GM23248 (cell line): ENCODE results near the gene PTOV1.

Experiments
- EZH2 ChIP-seq: fragments of 200-600 bp; sonication (generic); IDR thresholded peaks from 2 replicates; pipeline ENCODE4 v1.6.1; 2018; ENCODE audit warnings: antibody characterized with exemption, mild to moderate bottlenecking; ENCODE audit not compliant: insufficient read depth, poor library complexity, severe bottlenecking
- EZH2phosphoT487 ChIP-seq: fragments of 200-600 bp; sonication (generic); IDR thresholded peaks from 2 replicates; pipeline ENCODE4 v1.6.1; 2018; ENCODE audit warnings: antibody characterized with exemption, moderate library complexity, mild to moderate bottlenecking, low read depth; ENCODE audit not compliant: insufficient read depth

- TF ChIP-seq EZH2phosphoT487 (no peak), EZH2 (no peak)
Observed at GRCh38 chr19:49892716-49893115, 41.8 kb downstream of the PTOV1 start.
